OCI-LY1 (cell line): ENCODE results near the gene FBXW9.

ENCODE experiments used
- H2AFZ ChIP-seq: fragments of 200-600 bp; sonication (generic), shearing (Covaris generic); 2 replicates; pipeline ENCODE4 v1.6.0; 2014; ENCODE audit warnings: antibody characterized with exemption, mild to moderate bottlenecking, low read length
- H3F3A ChIP-seq: fragments of 200-600 bp; sonication (generic), shearing (Covaris generic); 2 replicates; pipeline ENCODE4 v1.6.0; 2014; ENCODE audit warnings: mild to moderate bottlenecking, antibody characterized with exemption, low read length, moderate library complexity; ENCODE audit not compliant: insufficient read depth
- H3K27ac ChIP-seq: fragments of 200-600 bp; sonication (generic); 2 replicates; pipeline ENCODE4 v1.5.1; 2014; ENCODE audit warnings: low read length, mixed run types, mild to moderate bottlenecking, low read depth; ENCODE audit not compliant: poor library complexity, severe bottlenecking
- H3K27me3 ChIP-seq: fragments of 200-600 bp; sonication (generic); 2 replicates; pipeline ENCODE4 v1.6.0; 2014; ENCODE audit warnings: antibody characterized with exemption, mild to moderate bottlenecking, low read length, moderate library complexity; ENCODE audit not compliant: insufficient read depth
- H3K36me3 ChIP-seq: fragments of 200-600 bp; sonication (generic); 2 replicates; pipeline ENCODE4 v1.6.1; 2014; ENCODE audit warnings: mild to moderate bottlenecking, antibody characterized with exemption, low read length, moderate library complexity, mixed read lengths; ENCODE audit not compliant: insufficient read depth
- H3K4me1 ChIP-seq: fragments of 200-600 bp; sonication (generic); 2 replicates; pipeline ENCODE4 v1.5.1; 2014; ENCODE audit warnings: mild to moderate bottlenecking, low read length, moderate library complexity; ENCODE audit not compliant: insufficient read depth, severe bottlenecking
- H3K4me2 ChIP-seq: fragments of 200-600 bp; sonication (generic), shearing (Covaris generic); 2 replicates; pipeline ENCODE4 v1.6.1; 2014; ENCODE audit warnings: low read length
- H3K4me3 ChIP-seq: fragments of 200-600 bp; sonication (generic); 2 replicates; pipeline ENCODE4 v1.5.1; 2014; ENCODE audit warnings: low read length, low read depth, mild to moderate bottlenecking, mixed read lengths; ENCODE audit not compliant: poor library complexity, severe bottlenecking
- H3K79me2 ChIP-seq: fragments of 200-600 bp; shearing (Covaris generic); 2 replicates; pipeline ENCODE4 v1.6.1; 2016; ENCODE audit warnings: mixed run types, low read length, mixed read lengths; ENCODE audit not compliant: insufficient read depth
- H3K9ac ChIP-seq: fragments of 200-600 bp; sonication (generic), shearing (Covaris generic); 2 replicates; pipeline ENCODE4 v1.6.1; 2014; ENCODE audit warnings: mild to moderate bottlenecking, low read length, mixed read lengths
- H3K9me2 ChIP-seq: fragments of 200-600 bp; sonication (generic), shearing (Covaris generic); 2 replicates; pipeline ENCODE4 v1.6.1; 2014; ENCODE audit warnings: low read depth, mild to moderate bottlenecking, low read length, mixed read lengths
- H3K9me3 ChIP-seq: fragments of 200-600 bp; shearing (Covaris generic); 2 replicates; pipeline ENCODE4 v1.6.1; 2014; ENCODE audit warnings: low read length, mixed read lengths
- H4K20me1 ChIP-seq: fragments of 200-600 bp; sonication (generic), shearing (Covaris generic); 2 replicates; pipeline ENCODE4 v1.6.0; 2016; ENCODE audit warnings: mild to moderate bottlenecking, low read length; ENCODE audit not compliant: insufficient read depth
- EZH2 ChIP-seq: fragments of 200-600 bp; sonication (generic), shearing (Covaris generic); IDR thresholded peaks from 2 replicates; pipeline ENCODE4 v1.8.0; 2017; ENCODE audit warnings: borderline replicate concordance, mixed run types, mild to moderate bottlenecking, antibody characterized with exemption, low read length, moderate library complexity, mixed read lengths
- TF ChIP-seq, protein P1 (sequence below): fragments of 200-600 bp; sonication (generic), shearing (Covaris generic); IDR thresholded peaks from 2 replicates; pipeline ENCODE4 v1.5.1; 2017; ENCODE audit warnings: mild to moderate bottlenecking, antibody characterized with exemption, low read length, moderate library complexity, mixed read lengths

The FBXW9 gene

DNA sequence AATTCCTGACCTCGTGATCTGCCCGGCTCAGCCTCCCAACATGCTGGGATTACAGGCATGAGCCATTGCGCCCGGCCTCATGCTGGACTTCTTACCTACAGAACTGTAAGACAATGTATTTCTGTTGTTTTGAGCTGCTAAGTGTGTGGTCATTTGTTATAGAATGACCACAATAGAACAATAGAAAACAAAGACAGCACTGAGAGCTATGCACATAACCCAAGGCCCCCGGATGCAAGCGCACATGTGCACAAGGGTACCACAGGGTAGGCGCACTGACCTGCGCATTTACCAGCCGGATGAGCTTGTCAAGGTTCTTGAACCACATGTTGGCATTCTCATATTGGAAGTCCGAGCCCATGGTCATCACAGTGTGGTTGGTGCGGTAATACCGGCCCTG lies 35.5 kb downstream of the FBXW9 start:
- no peak overlapping the region for H3K9ac ChIP-seq
- no peaks in the 10 kb centered on the region for H3F3A ChIP-seq
- no peaks in the 10 kb centered on the region for H3K9me2 ChIP-seq
- H3K4me2 ChIP-seq: no peak overlapping the region
- TF ChIP-seq EZH2: no peak
- TF ChIP-seq, protein P1, sequence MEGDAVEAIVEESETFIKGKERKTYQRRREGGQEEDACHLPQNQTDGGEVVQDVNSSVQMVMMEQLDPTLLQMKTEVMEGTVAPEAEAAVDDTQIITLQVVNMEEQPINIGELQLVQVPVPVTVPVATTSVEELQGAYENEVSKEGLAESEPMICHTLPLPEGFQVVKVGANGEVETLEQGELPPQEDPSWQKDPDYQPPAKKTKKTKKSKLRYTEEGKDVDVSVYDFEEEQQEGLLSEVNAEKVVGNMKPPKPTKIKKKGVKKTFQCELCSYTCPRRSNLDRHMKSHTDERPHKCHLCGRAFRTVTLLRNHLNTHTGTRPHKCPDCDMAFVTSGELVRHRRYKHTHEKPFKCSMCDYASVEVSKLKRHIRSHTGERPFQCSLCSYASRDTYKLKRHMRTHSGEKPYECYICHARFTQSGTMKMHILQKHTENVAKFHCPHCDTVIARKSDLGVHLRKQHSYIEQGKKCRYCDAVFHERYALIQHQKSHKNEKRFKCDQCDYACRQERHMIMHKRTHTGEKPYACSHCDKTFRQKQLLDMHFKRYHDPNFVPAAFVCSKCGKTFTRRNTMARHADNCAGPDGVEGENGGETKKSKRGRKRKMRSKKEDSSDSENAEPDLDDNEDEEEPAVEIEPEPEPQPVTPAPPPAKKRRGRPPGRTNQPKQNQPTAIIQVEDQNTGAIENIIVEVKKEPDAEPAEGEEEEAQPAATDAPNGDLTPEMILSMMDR: no peak
- H4K20me1 ChIP-seq: no peaks in the 10 kb centered on the region
- H2AFZ ChIP-seq: no peak overlapping the region
- H3K9me3 ChIP-seq: no peaks in the 10 kb centered on the region
- H3K4me1 ChIP-seq: peaks cover 14% of the 10 kb centered on the region
- H3K36me3 ChIP-seq: peaks cover 77% of the 10 kb centered on the region
- no peak overlapping the region for H3K4me3 ChIP-seq
- H3K27me3 ChIP-seq: no peaks in the 10 kb centered on the region
- no peak overlapping the region for H3K27ac ChIP-seq
- H3K79me2 ChIP-seq: no peaks in the 10 kb centered on the region

DNA sequence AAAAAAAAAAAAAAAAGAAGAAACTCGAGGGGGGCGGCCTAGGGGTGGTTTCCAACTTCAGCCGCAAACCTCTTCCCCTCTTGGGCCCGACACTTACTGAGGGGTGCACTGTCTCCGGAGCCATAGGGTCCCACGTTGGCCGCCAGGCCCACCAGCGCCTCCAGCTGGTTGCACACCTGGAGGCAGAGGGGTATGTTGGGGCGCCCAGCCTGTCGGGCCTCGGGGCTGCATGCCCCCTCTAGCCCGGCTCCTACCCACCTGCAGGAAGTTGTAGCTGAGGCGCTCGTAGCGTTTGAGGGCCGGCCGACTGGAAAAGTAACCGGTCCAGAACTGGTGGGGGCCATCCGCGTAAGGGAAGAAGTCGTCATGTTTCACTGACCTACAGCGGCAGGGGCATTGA lies 38.5 kb downstream of the FBXW9 start:
- no peaks in the 10 kb centered on the region for H4K20me1 ChIP-seq
- TF ChIP-seq, protein P1: no peak
- no peak for TF ChIP-seq EZH2
- H3K4me1 ChIP-seq: no peaks in the 10 kb centered on the region
- H3K9ac ChIP-seq: no peak overlapping the region
- H3K4me2 ChIP-seq: no peak overlapping the region
- peaks cover 75% of the 10 kb centered on the region for H3K36me3 ChIP-seq
- no peaks in the 10 kb centered on the region for H3K79me2 ChIP-seq
- H2AFZ ChIP-seq: no peak overlapping the region
- H3K27me3 ChIP-seq: no peaks in the 10 kb centered on the region
- H3K4me3 ChIP-seq: no peak overlapping the region
- no peaks in the 10 kb centered on the region for H3K9me2 ChIP-seq
- H3K27ac ChIP-seq: no peak overlapping the region
- no peaks in the 10 kb centered on the region for H3K9me3 ChIP-seq
- no peaks in the 10 kb centered on the region for H3F3A ChIP-seq

DNA sequence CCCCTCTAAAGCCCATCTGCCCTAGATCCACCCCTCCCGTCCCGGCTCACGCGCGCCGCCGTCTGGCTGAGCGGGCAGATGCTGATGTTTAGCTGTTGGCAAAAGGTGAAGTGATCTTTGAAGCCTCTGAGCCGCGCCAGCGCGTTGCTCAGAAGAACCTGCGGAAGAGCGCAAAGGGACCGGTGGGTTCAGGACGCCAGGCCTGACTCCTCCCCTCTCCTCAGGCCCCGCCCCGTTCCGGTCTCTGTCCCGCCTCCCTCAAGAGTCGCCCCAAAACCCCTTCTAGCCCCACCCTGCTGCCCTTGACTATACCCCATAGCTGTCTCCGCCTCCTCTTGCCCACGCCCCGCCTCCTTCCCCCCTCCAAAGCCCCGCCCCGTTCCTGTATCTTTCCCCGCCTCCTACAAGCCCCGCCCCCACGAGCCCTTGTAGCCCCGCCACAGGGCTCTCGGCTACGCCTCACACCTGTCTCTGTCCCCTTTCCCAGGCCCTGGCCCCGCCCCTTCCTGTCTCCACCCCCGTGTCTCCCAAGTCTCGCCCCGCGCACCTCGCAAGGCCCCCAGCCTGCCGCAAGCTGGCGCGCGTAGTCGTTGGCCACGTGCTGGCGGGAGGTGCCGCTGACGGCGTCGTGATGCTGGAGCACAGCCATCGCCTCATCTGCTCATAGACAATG lies 39.4 kb downstream of the FBXW9 start:
- Histone ChIP-seq H3F3A (no peaks in the 10 kb centered on the region), H3K4me2 (no peak overlapping the region), H3K9me3 (no peaks in the 10 kb centered on the region), H3K4me1 (no peaks in the 10 kb centered on the region), H4K20me1 (no peaks in the 10 kb centered on the region), H2AFZ (no peak overlapping the region), H3K79me2 (no peaks in the 10 kb centered on the region), H3K27ac (no peak overlapping the region), H3K36me3 (peaks cover 72% of the 10 kb centered on the region), H3K9me2 (no peaks in the 10 kb centered on the region), H3K27me3 (no peaks in the 10 kb centered on the region), H3K4me3 (no peak overlapping the region), H3K9ac (no peak overlapping the region)
- TF ChIP-seq EZH2: no peak
- TF ChIP-seq, protein P1: no peak
